ENCODE data around the gene ELAVL4. TPM values are rescaled to one million over a fixed set of nuclear protein-coding genes. Genes with fewer than 3 reads are reported as not detected.

ELAVL4 gene
- total and polyA plus RNA-seq, 2 donors (not counting 3 experiments of a cell fraction or from before 2014, with no cell fraction given): not detected

DNA sequence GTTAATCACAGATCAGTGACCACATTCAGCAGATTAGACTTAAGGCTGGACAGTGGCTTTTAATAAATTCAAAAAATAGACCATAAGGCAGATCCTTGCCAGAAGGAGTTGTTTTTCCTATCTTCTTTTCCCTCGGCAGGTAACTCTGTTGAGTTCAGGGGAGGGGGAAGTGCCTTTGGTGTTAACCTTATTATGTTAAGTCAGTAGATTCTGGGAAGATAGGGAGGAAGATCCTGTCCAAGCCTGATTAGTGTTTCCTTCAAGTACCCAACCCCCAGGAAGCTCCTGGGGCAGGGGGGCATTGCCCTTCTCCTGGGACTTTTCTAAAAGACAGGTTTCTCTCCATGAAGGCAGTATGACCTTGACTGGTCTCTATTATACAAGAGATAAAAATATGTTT is 87.4 kb downstream of the ELAVL4 start:
- Histone ChIP-seq H3K27ac (ENCODE audit: insufficient read depth, low read depth, low read length) (no peak overlapping the region), H3K79me2 (ENCODE audit: control insufficient read depth, insufficient read depth, low read length) (no peaks in the 10 kb centered on the region), H3K4me3 (replicated peaks in 1 of 3; ENCODE audit: insufficient read depth in 1 of 3, low read depth in 1 of 3, low read length in 3 of 3) (no peak overlapping the region), H3K4me1 (ENCODE audit: control insufficient read depth, extremely low read depth, insufficient read depth, low read length) (no peaks in the 10 kb centered on the region), H3K36me3 (ENCODE audit: control insufficient read depth in 2 of 2, extremely low read depth in 1 of 2, insufficient read depth in 2 of 2, low read length in 2 of 2) (no peaks in the 10 kb centered on the region), H3K4me2 (ENCODE audit: insufficient read depth, low read length) (no peak overlapping the region), H2AFZ (ENCODE audit: low read depth, low read length) (no peak overlapping the region), H4K20me1 (replicated peaks; ENCODE audit: control insufficient read depth, extremely low read depth, insufficient read depth, low read length) (no peaks in the 10 kb centered on the region), H3K9ac (replicated peaks; ENCODE audit: extremely low read depth, insufficient read depth, low read length) (no peak overlapping the region), H3K9me3 (replicated peaks; ENCODE audit: control insufficient read depth, insufficient read depth, low read length) (no peaks in the 10 kb centered on the region), H3K9me1 (replicated peaks; ENCODE audit: control insufficient read depth, extremely low read depth, insufficient read depth, low read length) (no peaks in the 10 kb centered on the region), H3K27me3 (ENCODE audit: control insufficient read depth in 2 of 2, insufficient read depth in 2 of 2, low read length in 2 of 2) (no peaks in the 10 kb centered on the region)
- CTCF ChIA-PET: no interaction called here
- TF ChIP-seq, protein P1, sequence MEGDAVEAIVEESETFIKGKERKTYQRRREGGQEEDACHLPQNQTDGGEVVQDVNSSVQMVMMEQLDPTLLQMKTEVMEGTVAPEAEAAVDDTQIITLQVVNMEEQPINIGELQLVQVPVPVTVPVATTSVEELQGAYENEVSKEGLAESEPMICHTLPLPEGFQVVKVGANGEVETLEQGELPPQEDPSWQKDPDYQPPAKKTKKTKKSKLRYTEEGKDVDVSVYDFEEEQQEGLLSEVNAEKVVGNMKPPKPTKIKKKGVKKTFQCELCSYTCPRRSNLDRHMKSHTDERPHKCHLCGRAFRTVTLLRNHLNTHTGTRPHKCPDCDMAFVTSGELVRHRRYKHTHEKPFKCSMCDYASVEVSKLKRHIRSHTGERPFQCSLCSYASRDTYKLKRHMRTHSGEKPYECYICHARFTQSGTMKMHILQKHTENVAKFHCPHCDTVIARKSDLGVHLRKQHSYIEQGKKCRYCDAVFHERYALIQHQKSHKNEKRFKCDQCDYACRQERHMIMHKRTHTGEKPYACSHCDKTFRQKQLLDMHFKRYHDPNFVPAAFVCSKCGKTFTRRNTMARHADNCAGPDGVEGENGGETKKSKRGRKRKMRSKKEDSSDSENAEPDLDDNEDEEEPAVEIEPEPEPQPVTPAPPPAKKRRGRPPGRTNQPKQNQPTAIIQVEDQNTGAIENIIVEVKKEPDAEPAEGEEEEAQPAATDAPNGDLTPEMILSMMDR (IDR thresholded peaks at IDR 0.05; ENCODE audit: extremely low read depth in 1 of 2, insufficient read depth in 1 of 2, low read depth in 1 of 2, low read length in 2 of 2): no peak
- TF ChIP-seq POLR2AphosphoS5 (IDR thresholded peaks at IDR 0.05; ENCODE audit: insufficient read depth, low read depth, low read length): no peak
- TF ChIP-seq FOS (IDR thresholded peaks at IDR 0.05; ENCODE audit: borderline replicate concordance, insufficient read depth, low read length): no peak
- no peak for TF ChIP-seq EZH2 (IDR thresholded peaks at IDR 0.05; ENCODE audit: borderline replicate concordance, low read depth, low read length, severe bottlenecking)
- no peak for TF ChIP-seq MYC (IDR thresholded peaks at IDR 0.05; ENCODE audit: low read depth, low read length)
- TF ChIP-seq, protein P2, sequence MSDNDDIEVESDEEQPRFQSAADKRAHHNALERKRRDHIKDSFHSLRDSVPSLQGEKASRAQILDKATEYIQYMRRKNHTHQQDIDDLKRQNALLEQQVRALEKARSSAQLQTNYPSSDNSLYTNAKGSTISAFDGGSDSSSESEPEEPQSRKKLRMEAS (IDR thresholded peaks at IDR 0.05; ENCODE audit: insufficient read depth, insufficient read length): no peak
- TF ChIP-seq POLR2A (IDR thresholded peaks at IDR 0.05; ENCODE audit: low read depth, low read length): no peak
- no peak for TF ChIP-seq JUN (IDR thresholded peaks at IDR 0.05; ENCODE audit: borderline replicate concordance, insufficient read depth, insufficient read length, low read depth)
- TF ChIP-seq GATA2 (IDR thresholded peaks at IDR 0.05; ENCODE audit: insufficient read depth, insufficient read length, low read depth, low read length): no peak
- POLR2A ChIA-PET: no interaction called here
- BruUV-seq (replicated peaks): no TSS peak
- no peak for DNase-seq (ENCODE audit: low read depth, low spot score)
- no peak for FAIRE-seq
- dilution Hi-C loops (cut with MboI; ENCODE audit: extremely low pct_ligation_motif_present, low sequenced_read_pairs): no loop called here
- intact Hi-C loops (cut with micrococcal nuclease): no loop called here
